HG02759 (cell line): ENCODE measurements around the gene MTCL1.

ENCODE experiments used
- ATAC-seq: cut with Tn5 transposase; IDR thresholded peaks from one replicate; pipeline ENCODE4 v1.9.1; 2021; ENCODE audit warnings: mild to moderate bottlenecking, moderate library complexity; ENCODE audit not compliant: unreplicated experiment

Gene MTCL1

GRCh38 chr18:8705238-8705960 is at the start of gene MTCL1:
Gene MTCL1 (plus strand): TSS chr18:8705556. CDS start chr18:8705661, 105 bp downstream.
- peak; percentile 41 for ATAC-seq

GRCh38 chr18:8656232-8656631 is 49.1 kb upstream of the MTCL1 start:
- ATAC-seq: no peak

- ATAC-seq: no peak
Measured at GRCh38 chr18:8657050-8657820, 48.1 kb upstream of the MTCL1 start.

GRCh38 chr18:8657873-8658470 is 47.4 kb upstream of the MTCL1 start:
- ATAC-seq: no peak

- ATAC-seq: no peak
Measured at GRCh38 chr18:8658858-8659485, 46.4 kb upstream of the MTCL1 start.

- no peak for ATAC-seq
Measured at GRCh38 chr18:8659609-8660242, 45.6 kb upstream of the MTCL1 start.

- no peak for ATAC-seq
Measured at GRCh38 chr18:8660316-8660715, 45.0 kb upstream of the MTCL1 start.

- ATAC-seq: no peak
Measured at GRCh38 chr18:8661754-8662559, 43.4 kb upstream of the MTCL1 start.

- ATAC-seq: no peak
Measured at GRCh38 chr18:8662560-8663255, 42.6 kb upstream of the MTCL1 start.

GRCh38 chr18:8667846-8668245 is 37.5 kb upstream of the MTCL1 start:
- no peak for ATAC-seq

GRCh38 chr18:8668381-8668780 is 37.0 kb upstream of the MTCL1 start:
- no peak for ATAC-seq

GRCh38 chr18:8669571-8669970 is 35.8 kb upstream of the MTCL1 start:
- no peak for ATAC-seq

GRCh38 chr18:8673256-8674209 is 31.8 kb upstream of the MTCL1 start:
- ATAC-seq: peak; percentile 77

- no peak for ATAC-seq
Measured at GRCh38 chr18:8675057-8675456, 30.3 kb upstream of the MTCL1 start.

GRCh38 chr18:8681196-8681595 is 24.2 kb upstream of the MTCL1 start:
- ATAC-seq: no peak

- no peak for ATAC-seq
Measured at GRCh38 chr18:8684577-8684976, 20.8 kb upstream of the MTCL1 start.

- ATAC-seq: no peak
Measured at GRCh38 chr18:8685141-8685913, 20.0 kb upstream of the MTCL1 start.

- ATAC-seq: no peak
Measured at GRCh38 chr18:8685914-8686216, 19.5 kb upstream of the MTCL1 start.
